Measurements from ENCODE around the gene PHLDB3.

Gene PHLDB3

GRCh38 chr19:43464134-43464775, 40.3 kb downstream of the PHLDB3 start:
- H3K9me3 ChIP-seq (ENCODE audit: severe bottlenecking) = no peaks in the 10 kb centered on the region
- no peak overlapping the region for H3K27ac ChIP-seq
- TF ChIP-seq CTCF (IDR thresholded peaks at IDR 0.05; ENCODE audit: low read depth, low read length) = no peak
- no peaks in the 10 kb centered on the region for H3K27me3 ChIP-seq (ENCODE audit: insufficient read depth, low read depth, severe bottlenecking)
- peak; percentile 67 for DNase-seq
- peak overlapping the region; percentile 70 for H3K4me3 ChIP-seq (ENCODE audit: low read depth, low read length)
- no peaks in the 10 kb centered on the region for H3K36me3 ChIP-seq

GRCh38 chr19:43463381-43464133, 41.0 kb downstream of the PHLDB3 start:
- Histone ChIP-seq H3K36me3 (no peaks in the 10 kb centered on the region), H3K27me3 (ENCODE audit: insufficient read depth, low read depth, severe bottlenecking) (no peaks in the 10 kb centered on the region), H3K27ac (0 out of 2 replicates have a peak overlapping the region, but pooled peaks have one; percentile 31), H3K9me3 (ENCODE audit: severe bottlenecking) (no peaks in the 10 kb centered on the region), H3K4me3 (ENCODE audit: low read depth, low read length) (peak overlapping the region; percentile 70)
- DNase-seq = peak; percentile 96
- no peak for TF ChIP-seq CTCF (IDR thresholded peaks at IDR 0.05; ENCODE audit: low read depth, low read length)

- H3K36me3 ChIP-seq = no peaks in the 10 kb centered on the region
- no peak for TF ChIP-seq CTCF (IDR thresholded peaks at IDR 0.05; ENCODE audit: low read depth, low read length)
- no peaks in the 10 kb centered on the region for H3K9me3 ChIP-seq (ENCODE audit: severe bottlenecking)
- peak overlapping the region; percentile 21; the same call in 1 of the 2 replicates for H3K27ac ChIP-seq
- H3K27me3 ChIP-seq (ENCODE audit: insufficient read depth, low read depth, severe bottlenecking) = no peaks in the 10 kb centered on the region
- DNase-seq = no peak
- H3K4me3 ChIP-seq (ENCODE audit: low read depth, low read length) = peak overlapping the region; percentile 70
Observed at GRCh38 chr19:43462785-43463380, 41.7 kb downstream of the PHLDB3 start.

- DNase-seq = no peak
- H3K27me3 ChIP-seq (ENCODE audit: insufficient read depth, low read depth, severe bottlenecking) = no peaks in the 10 kb centered on the region
- no peaks in the 10 kb centered on the region for H3K36me3 ChIP-seq
- H3K27ac ChIP-seq = no peak overlapping the region
- no peak for TF ChIP-seq CTCF (IDR thresholded peaks at IDR 0.05; ENCODE audit: low read depth, low read length)
- no peak overlapping the region for H3K4me3 ChIP-seq (ENCODE audit: low read depth, low read length)
- no peaks in the 10 kb centered on the region for H3K9me3 ChIP-seq (ENCODE audit: severe bottlenecking)
Observed at GRCh38 chr19:43462383-43462782, 42.2 kb downstream of the PHLDB3 start.

- DNase-seq = no peak
- H3K27me3 ChIP-seq (ENCODE audit: insufficient read depth, low read depth, severe bottlenecking) = no peaks in the 10 kb centered on the region
- no peak overlapping the region for H3K27ac ChIP-seq
- H3K4me3 ChIP-seq (ENCODE audit: low read depth, low read length) = no peak overlapping the region
- no peaks in the 10 kb centered on the region for H3K36me3 ChIP-seq
- TF ChIP-seq CTCF (IDR thresholded peaks at IDR 0.05; ENCODE audit: low read depth, low read length) = no peak
- H3K9me3 ChIP-seq (ENCODE audit: severe bottlenecking) = no peaks in the 10 kb centered on the region
Observed at GRCh38 chr19:43461303-43461702, 43.2 kb downstream of the PHLDB3 start.
